ENCODE measurements around the gene XYLT1. TPM values are rescaled to one million over a fixed set of nuclear protein-coding genes. Genes with fewer than 3 reads are reported as not detected.

XYLT1 gene
- polyA plus RNA-seq, 5 donors = 4.9 to 7.2 (median 6.4) TPM

DNA sequence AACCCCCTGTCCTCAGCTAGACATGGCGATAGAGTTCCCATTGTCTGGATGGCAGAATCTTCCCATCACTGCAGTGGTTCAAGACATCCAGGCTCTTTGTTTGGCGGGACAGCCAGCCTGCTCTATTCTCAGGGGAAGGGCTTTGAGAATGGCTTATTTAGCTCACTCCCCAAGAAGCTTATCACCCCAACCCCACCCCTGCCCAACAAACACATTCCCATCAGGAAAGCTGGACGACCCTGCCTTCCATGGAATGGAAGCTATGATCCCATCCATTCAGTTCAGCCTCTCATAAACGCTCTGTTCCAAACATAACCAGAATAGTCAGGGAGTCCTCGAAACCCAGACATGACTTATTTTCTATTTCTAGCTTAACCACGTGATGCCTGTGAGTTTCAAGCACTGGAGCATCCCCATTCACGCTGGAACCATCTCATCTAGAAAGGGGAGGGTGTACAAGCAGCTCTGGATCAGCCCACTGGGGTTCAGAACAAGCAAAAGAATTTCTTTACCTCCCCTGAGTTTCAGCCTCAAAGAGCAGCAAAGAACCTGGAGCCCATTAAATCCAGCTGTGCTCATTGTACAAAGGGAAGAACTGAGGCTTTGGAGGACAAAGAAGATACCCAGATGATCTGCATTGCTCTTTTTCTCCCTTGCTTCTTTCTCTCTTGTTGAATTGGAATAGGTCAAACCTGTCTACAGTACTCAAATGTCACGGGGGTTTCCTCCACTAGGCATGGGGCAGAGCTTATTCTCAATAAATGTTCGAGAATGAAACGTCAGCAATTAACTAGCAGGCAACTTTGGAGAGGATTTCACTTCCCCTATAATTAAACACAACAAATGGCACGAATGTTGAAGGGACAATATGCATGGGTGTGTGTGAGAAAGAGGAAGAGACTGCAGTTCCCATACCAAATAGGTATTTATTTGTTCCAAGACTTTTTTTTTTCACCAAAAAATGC, 93.1 kb downstream of the XYLT1 start:
- DNase-seq = no peak

DNA sequence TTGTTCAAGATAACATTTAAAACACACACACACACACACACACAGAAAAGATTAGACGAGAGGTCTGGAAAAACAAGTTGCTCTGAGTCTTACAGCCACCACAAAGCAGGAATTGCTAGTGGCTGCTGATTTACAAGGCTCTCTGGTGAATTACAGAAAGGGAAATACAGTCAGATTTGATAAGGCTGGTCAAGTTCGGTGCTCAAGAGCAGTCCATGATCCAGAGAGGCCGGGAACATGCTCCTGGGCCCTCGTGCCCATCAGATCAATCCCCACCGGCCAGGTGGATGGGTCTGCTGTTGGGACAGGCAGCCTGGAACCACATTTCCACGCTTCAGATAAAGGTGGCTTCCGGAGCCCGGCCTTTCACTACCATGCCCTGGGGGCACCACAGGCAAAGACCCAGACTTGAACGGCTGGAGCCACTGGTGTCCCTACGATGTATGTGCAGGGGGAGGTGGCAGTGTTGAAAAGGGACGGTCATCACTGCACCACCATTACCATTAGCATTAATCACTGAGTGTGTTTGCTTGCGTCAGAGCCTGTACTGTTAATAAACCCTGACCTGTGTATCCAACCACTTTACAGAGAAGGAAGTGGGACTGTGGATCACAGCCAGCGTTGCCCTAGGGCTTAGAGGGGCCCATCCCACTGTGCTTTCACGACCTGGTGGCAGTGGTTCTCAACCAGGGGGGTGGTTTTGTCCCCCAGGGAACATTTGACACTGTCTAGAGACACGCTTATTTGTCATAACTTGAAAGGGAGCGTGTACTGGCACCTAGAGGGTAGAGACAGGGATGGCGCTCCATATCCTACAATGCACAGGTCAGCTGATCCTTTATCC, 95.1 kb downstream of the XYLT1 start:
- no peak for DNase-seq

DNA sequence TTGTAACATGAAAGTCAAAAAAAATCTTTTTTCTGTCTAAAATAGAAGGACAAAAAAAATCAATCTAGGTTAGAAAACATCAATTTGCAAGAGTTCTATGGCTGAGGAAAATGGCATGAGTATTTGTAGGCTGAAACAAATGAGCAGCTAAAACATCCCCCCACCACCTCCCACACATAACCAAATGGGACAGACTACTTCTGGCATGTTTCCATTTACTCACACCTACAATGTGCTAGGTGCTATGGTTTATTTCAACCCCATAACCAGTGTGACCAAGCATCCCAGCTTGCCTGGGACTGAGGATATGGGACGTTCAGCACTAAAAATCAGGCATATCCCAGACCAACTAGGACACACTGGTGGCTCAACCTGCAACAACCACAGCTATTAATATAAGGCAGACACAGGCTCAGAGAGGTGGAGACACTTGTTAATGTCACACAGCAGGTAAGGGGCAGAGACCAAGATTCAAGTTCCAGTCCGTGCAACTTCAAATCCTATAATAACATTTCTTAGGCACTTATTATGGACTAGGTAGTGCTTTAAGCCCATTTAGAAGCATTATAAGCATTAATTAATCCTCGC, 96.0 kb downstream of the XYLT1 start:
- DNase-seq = no peak

DNA sequence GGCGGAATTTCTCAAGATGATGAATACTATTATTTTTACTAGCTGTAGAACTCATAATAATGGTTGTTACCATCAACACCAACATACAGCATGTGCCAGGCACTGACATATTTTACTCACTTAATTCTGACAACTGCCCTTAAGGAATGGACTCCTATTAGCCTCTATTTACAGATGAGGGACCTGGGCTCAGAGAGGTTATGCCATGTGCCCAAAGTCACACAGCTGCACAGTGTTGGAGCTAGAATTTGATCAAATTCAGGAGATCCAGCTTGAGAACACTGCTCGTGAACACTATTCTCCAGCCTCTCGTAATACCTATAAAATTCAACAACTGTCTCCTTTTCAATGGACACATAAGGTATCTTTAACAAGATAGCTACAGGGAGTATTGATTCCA, 97.2 kb downstream of the XYLT1 start:
- no peak for DNase-seq

DNA sequence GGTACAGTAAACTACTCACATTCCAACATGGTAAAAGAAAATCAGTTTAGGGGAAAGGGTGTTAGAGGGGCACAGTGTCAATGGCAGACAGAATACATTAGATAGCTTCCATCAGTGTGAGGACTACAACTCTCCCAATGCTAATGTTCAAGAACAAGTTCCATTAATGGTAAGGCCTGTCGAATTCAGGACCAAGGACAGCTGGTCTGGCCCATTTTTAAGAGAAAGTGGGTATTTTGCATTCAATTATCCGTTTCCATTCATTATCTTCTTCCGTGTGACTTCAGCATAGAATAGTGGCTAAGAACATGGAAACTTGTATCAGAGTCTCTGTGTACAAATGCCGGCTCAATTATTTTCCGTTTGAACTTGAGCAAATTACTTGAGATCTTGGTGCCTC, 98.4 kb downstream of the XYLT1 start:
- no peak for DNase-seq

DNA sequence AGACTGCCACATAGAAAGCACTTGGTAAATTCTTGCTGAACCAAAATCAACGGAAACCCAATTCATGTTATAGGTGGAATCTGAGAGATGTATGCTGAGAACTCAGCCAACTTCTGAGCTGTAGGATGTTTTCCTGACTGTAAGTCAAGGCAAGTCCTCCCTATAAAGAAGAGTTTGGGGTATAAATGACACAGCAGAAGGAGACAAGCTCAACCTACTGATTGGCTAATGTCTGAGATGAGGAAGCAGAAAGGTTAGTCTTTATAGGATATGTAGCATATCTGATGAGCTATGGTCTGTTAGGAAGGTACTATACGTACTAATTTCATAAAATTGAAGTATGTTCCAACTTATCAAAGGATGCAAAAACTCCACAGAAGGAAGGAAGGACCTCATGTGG, 99.5 kb downstream of the XYLT1 start:
- DNase-seq = no peak

DNA sequence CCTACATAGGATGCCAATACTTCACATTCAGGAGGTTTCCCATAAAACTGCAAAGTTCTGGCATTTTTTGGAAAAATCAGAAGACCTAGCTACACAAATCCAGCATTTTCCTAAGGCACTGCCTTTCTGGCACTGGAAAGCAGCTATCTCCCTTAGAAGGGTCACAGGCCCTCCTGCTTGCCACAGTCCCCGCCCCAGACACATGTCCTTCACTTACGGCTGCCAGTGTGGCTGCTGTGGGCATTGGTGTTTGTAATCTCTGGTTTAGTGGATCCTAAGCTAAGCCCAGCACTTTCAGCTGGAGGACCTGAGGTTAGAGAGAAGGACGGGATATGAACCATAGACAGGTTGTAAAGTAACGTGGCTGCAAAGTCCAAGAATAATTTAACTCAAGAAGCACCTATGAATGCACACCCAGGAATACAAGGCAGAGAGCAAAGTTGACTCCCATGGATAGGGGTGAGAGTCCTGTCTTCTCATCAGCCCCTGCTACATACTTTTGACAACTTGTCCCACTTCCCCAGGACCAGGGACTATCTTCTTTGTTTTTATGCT, 100.0 kb downstream of the XYLT1 start:
- no peak for DNase-seq

DNA sequence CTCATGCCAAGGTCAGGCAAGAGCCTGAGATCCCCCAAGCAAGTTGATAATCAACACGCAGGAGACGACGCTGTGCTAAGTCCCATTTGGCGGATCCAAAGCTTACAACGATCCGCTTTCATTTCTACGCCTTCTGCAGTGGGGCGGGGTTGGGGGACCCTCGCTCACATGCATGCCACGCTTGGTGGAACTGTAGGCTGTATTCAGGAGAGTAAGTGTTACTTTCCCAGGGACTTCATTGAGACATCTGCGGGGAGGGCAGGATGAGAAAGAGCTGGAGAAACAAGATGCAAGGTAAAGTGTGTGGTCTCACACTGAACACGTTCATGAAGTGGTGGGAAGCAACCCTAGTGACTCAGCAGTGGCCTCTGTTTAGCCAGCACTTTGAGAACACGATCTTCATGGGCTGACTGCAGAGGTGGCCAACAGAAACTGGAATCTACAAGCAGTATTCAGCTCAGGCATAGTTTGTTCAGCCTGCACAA, 100.5 kb downstream of the XYLT1 start:
- DNase-seq = no peak

DNA sequence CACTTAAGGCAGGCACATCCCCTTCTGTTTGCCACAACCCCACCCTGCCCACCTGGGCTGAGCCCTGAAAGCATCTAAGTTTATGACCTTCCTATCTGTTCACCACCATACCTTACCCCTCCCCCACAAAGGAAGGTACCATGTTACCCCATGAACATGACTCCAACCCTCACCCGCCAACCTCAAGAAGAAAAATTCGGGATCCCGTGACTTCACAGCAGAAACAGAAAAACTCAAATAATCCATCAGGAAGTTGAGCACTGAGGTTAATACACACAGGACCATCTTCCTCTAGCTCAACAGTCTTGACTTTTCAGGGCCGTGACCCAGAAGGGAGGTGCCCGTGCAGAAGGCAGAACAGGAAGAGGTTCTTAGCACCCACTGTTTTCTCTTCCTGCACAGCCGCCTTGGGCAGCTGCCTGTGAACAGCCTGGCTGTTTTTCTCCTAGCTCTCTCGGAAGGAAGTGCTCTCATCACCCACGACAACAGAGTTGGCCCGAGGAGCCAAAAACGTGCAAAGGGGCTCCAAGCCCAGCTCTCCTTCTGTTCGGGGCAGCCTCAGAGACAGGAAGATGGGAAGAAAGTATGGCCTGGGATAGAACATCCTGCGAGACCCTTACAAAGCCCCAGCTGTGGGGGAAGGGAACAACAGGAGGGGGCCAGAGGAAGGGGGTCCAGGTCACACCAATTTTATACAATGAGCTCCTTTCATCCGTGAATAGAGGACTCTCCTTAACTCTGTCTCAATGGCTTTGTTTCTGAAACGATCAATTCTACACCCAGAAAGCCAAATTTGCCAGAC, 101.1 kb downstream of the XYLT1 start:
- DNase-seq = no peak

DNA sequence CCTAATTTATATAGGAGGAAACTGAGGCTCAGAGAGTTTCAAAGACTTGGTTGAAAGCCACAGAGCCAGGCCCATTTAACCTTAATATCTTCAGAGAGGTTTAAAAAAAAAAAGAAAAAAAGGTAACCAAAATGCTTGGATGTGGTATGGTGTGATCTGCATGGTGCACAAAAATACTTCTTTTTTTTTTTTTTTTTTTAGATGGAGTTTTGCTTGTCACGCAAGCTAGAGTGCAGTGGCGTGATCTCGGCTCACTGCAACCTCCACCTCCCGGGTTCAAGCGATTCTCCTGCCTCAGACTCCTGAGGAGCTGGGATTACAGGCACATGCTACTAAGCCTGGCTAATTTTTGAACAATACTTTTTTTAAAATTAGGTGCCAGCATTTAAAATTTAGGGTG, 101.8 kb downstream of the XYLT1 start:
- no peak for DNase-seq

DNA sequence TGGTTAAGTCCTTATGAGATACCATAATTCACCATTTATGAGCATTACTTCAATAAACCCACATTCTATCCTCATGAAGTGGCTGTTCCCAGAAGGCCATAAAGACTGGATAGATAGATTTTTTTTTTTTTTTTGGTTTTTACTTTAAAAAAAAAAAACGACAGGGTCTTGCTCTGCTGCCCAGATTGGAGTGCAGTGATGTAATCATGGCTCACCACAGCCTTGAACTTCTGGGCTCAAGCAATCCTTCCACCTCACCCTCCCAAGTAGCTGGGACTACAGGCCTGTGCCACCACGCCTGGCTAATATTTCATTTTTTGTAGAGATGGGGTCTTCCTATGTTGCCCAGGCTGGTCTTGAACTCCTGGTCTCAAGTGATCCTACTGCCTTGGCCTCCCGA, 102.3 kb downstream of the XYLT1 start:
- DNase-seq = no peak

DNA sequence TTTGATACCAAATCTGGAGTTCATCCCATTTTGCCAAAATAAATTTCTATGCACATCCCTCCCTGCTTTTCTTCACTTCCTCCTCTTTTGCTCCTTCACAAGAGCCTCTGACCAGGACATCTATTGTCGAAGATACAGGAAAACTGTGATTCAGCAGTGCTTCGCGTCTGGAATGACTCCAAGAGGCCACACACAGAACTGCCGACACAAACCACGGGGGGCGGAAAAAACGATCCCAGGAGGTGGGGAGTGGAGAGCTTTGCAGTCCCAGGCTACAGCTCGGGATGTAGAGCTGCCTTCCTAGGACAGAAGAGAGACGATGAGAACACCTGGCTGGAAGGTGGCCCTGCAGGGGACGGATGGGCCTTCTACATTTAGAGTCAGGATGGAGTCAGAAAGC, 102.8 kb downstream of the XYLT1 start:
- DNase-seq = no peak

DNA sequence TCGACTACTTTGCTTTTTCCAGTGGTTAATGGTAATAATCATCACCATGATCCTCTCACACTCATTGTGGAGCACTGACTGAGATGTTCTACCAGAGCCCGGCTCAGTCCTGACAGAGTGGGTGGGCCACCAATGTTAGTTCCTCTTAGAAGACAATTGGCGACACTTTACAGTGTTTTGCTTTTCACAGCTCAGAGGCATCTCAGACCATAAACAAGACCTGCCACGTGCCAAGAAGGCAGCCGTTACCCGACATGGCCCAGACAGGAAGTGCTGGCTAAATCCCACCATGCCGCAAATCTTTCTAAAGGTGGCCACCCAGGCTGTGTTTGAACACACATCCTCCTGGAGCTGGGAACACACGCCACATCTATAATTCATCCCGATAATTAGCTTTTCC, 103.7 kb downstream of the XYLT1 start:
- DNase-seq = no peak

DNA sequence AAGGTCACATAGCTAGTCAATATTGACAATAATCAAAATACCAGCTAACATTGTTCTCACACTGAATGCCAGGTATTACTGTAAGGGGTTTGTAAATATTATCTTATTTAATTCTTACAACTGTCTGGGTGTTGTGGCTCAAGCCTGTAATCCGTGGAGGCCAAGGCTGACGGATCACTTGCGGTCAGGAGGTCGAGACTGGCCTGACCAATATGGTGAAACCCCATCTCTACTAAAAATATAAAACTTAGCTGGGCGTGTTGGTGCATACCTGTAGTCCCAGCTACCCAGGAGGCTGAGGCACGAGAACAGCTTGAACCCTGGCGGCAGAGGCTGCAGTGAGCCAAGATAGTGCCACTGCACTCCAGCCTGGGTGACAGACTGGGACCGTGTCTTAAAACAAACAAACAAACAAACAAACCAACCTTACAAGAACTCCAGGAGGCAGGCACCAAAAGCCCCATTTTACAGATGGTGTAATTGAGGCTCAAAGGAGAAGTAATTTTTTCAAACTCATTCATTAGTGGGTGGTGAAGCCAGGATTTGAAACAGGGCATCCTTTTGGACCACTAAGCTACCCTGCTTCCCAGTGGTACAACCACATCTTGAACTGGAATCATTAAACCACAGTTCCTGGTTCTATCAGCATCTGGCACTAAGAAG, 104.3 kb downstream of the XYLT1 start:
- no peak for DNase-seq

DNA sequence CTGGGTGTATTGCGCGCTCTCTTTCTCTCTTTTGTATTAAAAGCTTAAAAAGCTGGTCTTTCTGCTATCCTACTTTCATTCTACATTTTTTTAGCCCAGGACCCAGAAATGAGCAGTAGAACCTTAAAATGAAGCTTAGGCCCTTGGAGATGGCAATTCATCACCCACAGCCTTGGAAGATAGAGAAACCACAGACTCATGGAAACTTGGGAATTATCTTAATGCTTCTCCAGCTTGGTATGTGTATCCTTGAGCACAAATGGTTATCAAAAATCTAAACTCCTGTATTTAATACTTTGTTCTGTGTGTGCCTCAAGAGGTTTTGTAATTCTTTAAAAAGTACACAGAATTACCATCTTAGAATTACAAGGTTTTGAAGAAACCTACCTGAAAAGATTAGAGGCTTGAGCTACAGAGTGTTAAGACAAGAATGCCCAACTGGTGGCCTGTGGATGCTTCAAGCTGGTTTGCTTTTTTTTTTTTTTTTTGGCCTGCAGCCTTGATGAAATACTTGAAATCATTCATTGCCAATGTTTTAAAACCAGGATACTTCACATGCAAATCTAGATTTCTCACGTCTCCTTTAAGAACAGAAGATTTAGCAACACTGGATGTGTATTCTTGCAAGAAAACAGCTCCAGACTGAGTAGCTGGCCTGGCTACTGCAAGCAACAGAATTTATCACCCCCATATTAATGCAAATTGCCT, 105.0 kb downstream of the XYLT1 start:
- DNase-seq = no peak

DNA sequence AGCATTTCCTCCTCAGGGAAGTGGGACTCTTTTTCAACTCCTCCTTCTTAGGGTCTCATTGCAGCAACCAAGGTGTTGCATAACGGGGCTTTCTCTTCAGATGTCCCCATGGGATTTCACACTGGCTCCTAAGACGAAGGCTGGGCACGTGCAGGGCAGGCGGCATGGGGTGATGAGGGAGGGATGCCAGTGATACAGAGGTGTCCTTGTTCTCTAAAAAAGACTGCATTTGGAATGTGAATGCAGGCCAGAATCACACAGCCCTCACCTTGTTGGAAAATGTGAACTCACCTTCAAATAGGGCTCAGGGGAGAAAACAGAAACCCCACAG, 105.6 kb downstream of the XYLT1 start:
- no peak for DNase-seq

DNA sequence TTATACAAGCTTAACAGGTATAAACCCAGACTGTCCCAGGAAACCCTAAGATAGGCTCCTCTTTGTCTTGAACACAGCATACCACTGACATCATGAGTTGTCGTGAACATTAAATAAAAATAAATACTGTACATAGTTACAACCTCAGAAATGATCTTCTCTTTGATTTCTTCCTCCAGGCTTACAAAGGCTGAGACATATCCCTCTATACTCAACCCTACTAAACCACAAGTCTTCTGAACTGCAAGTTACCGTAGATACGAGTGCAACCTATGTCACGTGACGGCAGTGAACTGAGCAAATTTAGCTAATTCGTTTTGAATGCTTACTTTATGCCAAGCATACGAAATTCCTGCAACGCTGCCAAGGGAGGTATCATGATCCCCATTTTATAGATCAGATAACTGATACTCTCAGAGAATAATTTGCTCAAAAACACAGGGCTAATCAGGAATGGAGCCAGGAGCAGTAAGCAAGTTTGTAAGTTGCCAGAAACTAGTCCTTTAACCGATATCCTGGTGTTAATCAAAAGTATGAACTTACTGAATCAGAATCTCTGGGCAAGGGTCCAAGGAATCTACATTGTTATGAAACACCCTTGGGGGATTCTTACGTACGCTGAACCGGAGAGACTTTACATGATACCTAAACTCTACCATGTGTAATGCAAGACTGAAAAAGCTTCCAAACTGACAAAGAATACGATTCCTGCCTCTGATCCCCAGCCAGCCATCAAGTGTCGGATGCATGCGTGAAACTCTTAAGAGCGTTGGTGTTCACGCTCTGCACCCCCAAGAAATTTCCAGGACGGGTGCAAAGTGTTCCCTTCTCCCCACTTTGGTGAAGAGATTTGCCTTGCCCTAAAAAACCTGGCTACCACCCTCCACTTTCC, 106.2 kb downstream of the XYLT1 start:
- DNase-seq = no peak

DNA sequence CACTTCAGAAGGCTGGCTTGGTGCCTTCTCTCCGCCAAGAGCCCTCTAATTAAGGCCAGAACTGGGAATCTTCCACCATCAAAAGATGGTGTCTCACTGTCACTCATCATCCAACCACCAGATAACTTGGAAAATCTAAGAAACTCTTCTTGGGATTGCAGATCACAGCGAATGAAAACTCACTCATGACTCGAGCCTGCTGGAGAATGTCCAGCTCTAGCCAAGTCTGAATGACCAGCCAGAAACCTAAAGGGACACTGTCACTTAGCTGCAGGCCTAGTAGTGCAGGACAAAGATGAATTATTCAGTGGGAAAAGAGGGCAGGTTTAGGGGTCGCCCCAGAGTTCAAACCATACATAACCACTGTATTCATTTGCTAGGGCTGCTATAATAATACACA, 107.8 kb downstream of the XYLT1 start:
- DNase-seq = no peak

DNA sequence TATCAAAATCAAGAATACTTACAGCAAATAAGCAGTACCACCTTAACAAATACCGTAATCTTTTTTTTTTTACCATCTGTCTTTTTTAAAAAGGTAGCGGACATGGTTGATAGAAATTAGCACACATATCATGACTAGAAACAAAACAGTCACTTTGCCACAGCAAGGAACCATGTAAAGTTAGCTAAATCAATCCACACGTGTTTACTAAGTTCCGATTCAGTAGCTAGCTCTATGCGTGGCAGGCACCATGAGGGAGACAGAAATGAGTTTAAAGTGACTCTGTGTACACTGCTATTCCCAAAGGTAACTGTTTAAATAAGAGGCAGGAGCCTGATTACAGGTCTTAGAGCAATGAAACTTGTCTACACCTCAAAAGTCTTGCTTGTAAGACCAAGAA, 108.6 kb downstream of the XYLT1 start:
- DNase-seq = no peak
